HG03045 (cell line): ENCODE data around the gene MC3R.

Source experiments
- ATAC-seq: cut with Tn5 transposase; IDR thresholded peaks from one replicate; pipeline ENCODE4 v1.9.1; 2021; ENCODE audit warnings: mild to moderate bottlenecking, moderate library complexity; ENCODE audit not compliant: unreplicated experiment

MC3R gene

DNA sequence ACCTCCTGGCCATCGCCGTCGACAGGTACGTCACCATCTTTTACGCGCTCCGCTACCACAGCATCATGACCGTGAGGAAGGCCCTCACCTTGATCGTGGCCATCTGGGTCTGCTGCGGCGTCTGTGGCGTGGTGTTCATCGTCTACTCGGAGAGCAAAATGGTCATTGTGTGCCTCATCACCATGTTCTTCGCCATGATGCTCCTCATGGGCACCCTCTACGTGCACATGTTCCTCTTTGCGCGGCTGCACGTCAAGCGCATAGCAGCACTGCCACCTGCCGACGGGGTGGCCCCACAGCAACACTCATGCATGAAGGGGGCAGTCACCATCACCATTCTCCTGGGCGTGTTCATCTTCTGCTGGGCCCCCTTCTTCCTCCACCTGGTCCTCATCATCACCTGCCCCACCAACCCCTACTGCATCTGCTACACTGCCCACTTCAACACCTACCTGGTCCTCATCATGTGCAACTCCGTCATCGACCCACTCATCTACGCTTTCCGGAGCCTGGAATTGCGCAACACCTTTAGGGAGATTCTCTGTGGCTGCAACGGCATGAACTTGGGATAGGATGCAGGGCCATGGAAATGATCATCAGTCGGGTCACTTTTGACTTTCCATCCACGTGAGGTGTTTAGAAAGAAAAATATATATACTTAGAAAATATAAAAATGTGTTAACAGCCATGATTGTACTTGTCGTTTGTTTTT, 868 bp downstream of the MC3R start:
- no peak for ATAC-seq

DNA sequence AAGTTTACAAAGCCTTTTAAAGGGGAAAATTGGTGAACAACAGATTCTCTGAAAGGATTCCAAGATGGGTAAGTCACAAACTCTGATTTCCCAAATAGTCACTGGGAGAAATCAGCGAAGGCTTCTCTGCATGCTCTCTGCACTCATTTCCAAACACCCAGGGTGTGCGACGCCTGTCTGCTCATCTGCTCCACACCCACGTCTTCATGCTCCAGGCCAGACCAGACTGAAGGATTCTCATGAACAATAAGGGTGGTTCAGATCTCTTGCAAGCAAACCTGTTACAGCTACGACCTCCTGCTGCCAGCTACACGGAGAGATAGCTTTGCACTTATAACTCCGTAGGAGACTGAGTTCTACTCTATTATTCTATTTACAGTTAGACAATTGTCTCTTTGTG, 1.4 kb downstream of the MC3R start:
- no peak for ATAC-seq

DNA sequence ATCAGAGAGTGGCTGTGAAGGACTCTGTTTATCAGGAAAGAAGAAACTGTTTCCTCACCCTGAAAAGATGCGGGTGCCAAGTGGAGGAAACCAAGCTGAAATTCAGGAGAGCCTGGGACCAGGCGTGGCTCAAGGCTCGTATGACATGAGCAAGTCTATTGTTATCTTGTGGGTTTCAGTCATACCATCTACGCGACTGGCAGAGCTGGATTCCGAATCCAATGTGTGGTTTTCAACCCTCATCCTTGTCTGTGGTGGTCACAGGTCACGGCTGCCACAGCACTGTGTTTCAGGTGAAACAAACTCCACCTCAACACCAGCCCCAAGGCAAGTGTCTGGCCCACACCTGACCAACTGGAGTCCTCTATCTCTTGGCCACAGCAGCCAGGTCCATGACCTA, 9.1 kb downstream of the MC3R start:
- no peak for ATAC-seq

DNA sequence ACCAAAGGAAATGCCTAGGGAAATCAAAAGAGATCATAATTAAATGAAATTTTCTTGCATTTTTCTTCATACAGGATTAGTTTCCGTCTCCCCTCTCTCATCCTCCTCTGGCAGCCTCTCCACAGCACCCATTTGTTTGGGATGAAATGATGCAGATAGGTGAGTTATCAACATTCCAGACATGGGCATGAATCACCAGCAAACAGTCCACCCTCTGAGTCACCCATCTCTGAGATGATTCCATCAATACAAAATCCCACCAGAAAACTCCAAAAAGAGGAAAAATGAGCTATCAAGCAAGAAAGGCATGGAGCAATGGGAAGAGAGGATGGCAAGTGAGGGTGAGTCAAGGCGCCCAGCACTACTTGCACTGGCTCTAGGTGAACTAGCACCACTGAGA, 11.4 kb downstream of the MC3R start:
- ATAC-seq = no peak

DNA sequence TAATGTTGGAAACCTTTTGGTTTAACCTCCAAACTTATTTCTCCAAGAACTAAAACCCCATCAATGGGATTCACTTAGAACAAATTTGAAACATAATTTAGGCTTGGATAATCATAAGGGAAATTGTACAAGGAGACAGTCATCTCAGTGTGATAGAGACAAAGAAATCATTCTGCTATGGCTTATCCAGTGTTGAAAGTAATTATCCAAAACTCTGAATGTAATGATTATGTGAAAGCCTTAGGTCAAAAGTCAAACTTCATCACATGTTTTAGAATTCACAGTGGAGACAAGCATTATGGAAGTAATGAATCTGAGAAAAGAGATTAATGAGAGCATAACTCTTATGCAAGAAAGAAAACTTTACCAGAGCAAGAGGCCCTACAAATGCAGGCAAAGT, 20.0 kb downstream of the MC3R start:
- no peak for ATAC-seq

DNA sequence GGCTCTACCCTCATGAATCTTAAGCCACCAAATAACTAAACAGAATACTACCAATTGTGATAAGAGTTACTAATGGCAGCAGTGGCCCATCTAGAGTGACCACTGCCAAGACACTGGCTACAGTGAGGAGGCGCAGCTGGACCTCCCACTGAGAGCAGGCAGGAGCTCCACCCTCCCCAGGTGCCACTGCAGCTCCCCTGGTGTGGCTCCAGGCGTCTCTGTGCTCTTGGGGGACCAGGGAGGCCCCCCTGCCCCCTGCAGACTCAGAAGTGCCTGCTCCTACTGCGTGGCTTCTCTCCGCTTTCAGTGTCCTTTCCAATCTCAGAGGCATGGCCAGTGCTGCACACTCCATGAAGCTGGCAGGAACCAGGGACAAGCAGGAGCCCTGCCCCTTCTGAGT, 23.4 kb downstream of the MC3R start:
- ATAC-seq = no peak

DNA sequence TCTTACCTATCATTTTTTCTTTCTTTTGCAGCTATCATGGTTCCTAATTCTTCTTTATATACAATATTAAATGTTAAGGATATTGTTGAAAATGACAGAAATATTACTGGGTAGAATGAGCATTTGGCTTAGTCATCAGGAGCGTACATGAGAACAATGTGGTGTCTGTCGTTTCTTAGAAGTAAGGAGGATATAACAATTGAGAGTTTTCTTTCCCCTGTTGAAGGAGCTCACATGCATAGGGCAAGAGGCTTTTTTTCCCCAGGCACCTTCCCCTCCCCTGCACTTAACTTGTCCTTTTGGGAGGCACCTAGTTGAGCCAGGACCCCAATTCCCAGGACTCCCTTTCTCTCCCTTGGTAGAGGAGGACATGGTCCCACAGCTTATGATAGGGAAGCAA, 25.0 kb downstream of the MC3R start:
- no peak for ATAC-seq

DNA sequence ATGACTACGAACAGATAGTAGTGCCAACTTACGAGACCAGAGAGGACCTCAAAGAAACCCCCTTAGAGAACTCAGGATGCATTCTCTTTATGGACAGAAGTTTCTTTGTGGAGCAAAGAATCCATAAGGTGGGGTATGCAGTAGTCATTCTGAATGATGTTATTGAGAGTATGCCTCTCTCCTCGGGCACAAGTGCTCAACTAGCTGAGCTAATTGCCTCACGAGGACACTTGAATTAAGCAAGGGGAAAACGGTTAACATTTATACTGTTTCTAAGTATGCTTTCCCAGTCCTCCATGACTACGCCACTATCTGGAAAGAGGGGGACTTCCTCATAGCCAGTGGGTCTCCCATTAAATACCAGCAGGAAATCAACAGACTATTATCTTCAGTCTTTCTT, 25.6 kb downstream of the MC3R start:
- no peak for ATAC-seq

DNA sequence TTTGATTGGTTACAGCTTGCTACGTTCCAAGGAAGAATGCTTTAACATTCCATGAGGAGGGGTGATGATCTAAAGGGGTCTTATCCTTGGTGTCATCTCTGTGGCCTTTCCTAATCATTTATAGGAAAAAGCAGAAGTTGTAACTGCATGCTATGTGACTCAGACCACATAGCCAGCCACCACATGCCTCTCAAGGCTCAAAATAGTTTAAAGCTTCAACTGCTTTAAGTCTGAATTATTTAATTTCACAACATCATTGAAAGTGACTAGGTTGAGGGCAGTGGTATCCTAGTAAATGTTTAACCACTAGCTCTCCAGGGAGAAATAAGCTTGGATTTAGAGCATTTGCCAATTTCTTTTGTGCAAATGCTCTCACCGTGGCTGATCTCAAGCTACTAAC, 29.7 kb downstream of the MC3R start:
- no peak for ATAC-seq

DNA sequence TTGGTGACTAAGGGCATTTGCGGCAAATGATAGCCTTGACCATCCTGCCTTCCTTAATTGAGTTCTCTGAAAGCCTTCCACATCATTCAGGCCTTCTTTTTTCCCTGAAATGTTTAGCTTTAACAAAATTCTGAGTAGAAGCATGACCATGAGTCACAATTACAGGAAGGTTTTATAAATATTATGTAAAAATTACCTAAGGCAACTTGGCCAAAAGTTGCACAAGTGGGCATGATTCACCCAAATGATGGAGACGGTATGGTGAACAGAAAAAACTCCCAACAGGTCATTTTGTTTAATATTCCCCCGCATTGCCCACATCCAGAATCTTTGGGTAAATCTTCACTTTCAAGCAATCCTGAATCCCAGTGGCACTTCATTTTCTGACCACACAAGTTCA, 37.0 kb downstream of the MC3R start:
- no peak for ATAC-seq

DNA sequence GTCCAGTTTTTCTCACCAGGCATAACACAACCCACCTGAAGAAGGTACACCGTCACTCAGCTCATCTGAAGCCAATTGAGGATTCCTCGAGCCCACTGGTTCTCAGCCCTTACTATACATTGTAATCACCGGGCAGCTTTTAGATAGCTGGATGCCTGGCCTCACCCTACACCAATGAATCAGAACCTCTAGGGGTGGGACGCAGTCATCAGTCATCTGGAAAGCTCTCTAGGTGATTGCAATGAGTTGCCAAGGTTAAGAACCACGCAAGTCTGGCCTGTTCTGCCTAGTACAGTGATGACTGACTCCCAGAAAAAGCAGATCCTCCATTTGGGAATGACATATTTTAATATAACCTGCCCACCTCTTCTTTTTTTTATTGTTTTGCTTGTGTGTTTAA, 41.1 kb downstream of the MC3R start:
- ATAC-seq = no peak

DNA sequence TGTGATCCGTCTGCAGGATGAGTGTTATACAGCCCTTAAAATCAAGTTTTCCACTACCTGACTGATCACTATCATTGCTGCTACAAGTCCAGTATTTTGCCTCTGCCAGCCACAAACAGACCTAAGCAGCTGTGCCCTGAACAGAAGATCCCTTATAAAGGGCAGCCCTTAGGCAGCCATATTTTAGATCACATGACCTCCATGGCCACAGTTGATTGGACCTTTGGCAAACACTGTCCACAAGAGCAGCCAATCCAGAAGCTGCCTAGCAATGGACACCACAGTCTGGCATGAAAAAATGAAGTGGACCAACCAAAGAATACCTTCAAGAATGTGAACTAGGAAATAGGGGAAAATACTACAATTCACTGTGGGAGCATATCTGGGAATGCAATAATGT, 50.8 kb downstream of the MC3R start:
- ATAC-seq = no peak
